A673 (cell line): ENCODE results near the gene TOR2A.

Source experiments
- EZH2 ChIP-seq: fragments of 200-600 bp; sonication (generic); IDR thresholded peaks from 2 replicates; pipeline ENCODE4 v1.6.1; 2017; ENCODE audit warnings: borderline replicate concordance, low read depth, mild to moderate bottlenecking, mixed read lengths, antibody characterized with exemption, low read length; ENCODE audit not compliant: poor library complexity, severe bottlenecking
- TF ChIP-seq, protein P1 (sequence below): fragments of 300-800, 200-600 bp; sonication (generic); conservative IDR thresholded peaks from 2 replicates; pipeline ENCODE4 v1.5.1; 2017; ENCODE audit warnings: low read depth, mild to moderate bottlenecking, antibody characterized with exemption, low read length, moderate library complexity, mixed read lengths

DNA sequence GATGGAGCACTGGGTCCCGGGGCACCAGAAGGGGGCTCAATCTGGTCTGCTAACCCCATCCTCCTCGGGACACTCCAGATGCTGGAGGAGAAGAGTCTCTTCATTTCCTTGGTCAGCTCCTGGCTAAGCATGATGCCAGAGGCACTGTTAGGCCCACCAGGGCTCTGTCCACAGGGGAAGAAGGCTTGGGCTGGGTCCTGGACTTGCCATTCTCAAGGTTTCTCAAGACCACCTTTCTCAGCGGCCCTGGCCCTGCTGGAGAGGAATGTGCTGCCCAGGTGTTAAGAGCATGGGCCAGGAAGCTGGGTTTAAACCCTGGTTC is 35.5 kb upstream of the TOR2A start:
- TF ChIP-seq EZH2 = no peak
- TF ChIP-seq, protein P1, sequence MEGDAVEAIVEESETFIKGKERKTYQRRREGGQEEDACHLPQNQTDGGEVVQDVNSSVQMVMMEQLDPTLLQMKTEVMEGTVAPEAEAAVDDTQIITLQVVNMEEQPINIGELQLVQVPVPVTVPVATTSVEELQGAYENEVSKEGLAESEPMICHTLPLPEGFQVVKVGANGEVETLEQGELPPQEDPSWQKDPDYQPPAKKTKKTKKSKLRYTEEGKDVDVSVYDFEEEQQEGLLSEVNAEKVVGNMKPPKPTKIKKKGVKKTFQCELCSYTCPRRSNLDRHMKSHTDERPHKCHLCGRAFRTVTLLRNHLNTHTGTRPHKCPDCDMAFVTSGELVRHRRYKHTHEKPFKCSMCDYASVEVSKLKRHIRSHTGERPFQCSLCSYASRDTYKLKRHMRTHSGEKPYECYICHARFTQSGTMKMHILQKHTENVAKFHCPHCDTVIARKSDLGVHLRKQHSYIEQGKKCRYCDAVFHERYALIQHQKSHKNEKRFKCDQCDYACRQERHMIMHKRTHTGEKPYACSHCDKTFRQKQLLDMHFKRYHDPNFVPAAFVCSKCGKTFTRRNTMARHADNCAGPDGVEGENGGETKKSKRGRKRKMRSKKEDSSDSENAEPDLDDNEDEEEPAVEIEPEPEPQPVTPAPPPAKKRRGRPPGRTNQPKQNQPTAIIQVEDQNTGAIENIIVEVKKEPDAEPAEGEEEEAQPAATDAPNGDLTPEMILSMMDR = no peak
